SK-N-SH (cell line): ENCODE measurements around the gene GLTP.

Experiments used
- CTCF ChIP-seq: fragments of 200-600 bp; sonication (generic); IDR thresholded peaks from 2 replicates; pipeline ENCODE4 v1.6.1; 2017; ENCODE audit warnings: antibody characterized with exemption, mild to moderate bottlenecking, moderate library complexity
- SIN3A ChIP-seq: IDR thresholded peaks from 2 replicates; pipeline ENCODE4 v1.6.1; 2012; ENCODE audit warnings: low read depth, mild to moderate bottlenecking, low read length, moderate library complexity, borderline replicate concordance

DNA sequence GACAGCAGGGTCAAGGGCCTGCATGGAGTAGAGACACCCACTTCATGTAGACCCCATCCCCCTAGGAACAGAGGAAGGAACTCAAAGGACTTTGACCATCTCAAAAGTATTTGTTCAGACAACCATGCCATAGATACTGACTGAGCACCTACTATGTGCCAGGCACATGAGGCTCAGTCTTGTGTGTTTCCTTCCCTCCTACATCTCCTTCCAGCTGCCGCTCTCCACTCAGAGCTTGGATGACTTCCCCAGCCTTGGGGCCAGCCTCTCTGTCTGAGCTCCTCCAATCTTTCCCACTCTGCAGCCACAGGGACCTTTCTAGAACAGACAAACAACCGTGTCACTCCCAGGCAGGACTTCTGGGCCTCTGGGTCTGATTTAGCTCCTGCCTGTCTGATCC is 49.6 kb downstream of the GLTP start:
- no peak for TF ChIP-seq CTCF
- no peak for TF ChIP-seq SIN3A
